Endothelial cell of umbilical vein (primary cell): Measurements from ENCODE around the gene SLF1. TPM values are rescaled to one million over a fixed set of nuclear protein-coding genes. Genes with fewer than 3 reads are reported as not detected.

ENCODE experiments used
- BruUV-seq: library from RNA; stranded (reverse); fragments of 400-500 nt; replicated peaks from 2 replicates; lab custom pipeline; 2021; lab: Mats Ljungman, UMichigan
- CTCF ChIA-PET: fragments of 300-600, 350-600 bp; sonication (Branson Sonifier 250); formaldehyde crosslinking; loops from one replicate; lab custom pipeline; 2021; ENCODE audit warnings: antibody characterized with exemption, inconsistent platforms; lab: Charles Lee
- POLR2A ChIA-PET: fragments of 300-600, 350-600 bp; sonication (Branson Sonifier 250); formaldehyde crosslinking; loops from one replicate; lab custom pipeline; 2021; ENCODE audit warnings: antibody characterized with exemption, inconsistent platforms; lab: Charles Lee
- DNase-seq: peaks from one replicate; pipeline ENCODE4 v3.0.0-alpha.2; 2011; ENCODE audit warnings: low read depth, low spot score
- FAIRE-seq: peaks from 2 replicates; lab custom pipeline; 2011; peaks lifted over from hg19 to GRCh38; lab: Jason Lieb, UNC
- H2AFZ ChIP-seq: 2 replicates; pipeline ENCODE4 v1.6.0; 2012; ENCODE audit warnings: low read depth, low read length, control low read depth, inconsistent platforms
- H3K27ac ChIP-seq: 2 replicates; pipeline ENCODE4 v1.5.1; 2011; ENCODE audit warnings: low read depth, mild to moderate bottlenecking, control low read depth, low read length, moderate library complexity; ENCODE audit not compliant: insufficient read depth
- H3K27me3 ChIP-seq, 2 experiments: 2 replicates each; pipeline versions ENCODE4 v1.6.0 to v1.6.1; 2011; ENCODE audit warnings: low read length in 2 of 2, mixed read lengths in 1 of 2; ENCODE audit not compliant: control insufficient read depth in 2 of 2, insufficient read depth in 2 of 2
- H3K36me3 ChIP-seq, 2 experiments: 2 replicates in 1 of 2; 3 replicates in 1 of 2; pipeline ENCODE4 v1.5.1; 2011; ENCODE audit warnings: low read length in 2 of 2, mild to moderate bottlenecking in 1 of 2, moderate library complexity in 1 of 2; ENCODE audit not compliant: control insufficient read depth in 2 of 2, insufficient read depth in 2 of 2; ENCODE audit errors: extremely low read depth in 1 of 2
- H3K4me1 ChIP-seq: 3 replicates; pipeline ENCODE4 v1.5.1; 2011; ENCODE audit warnings: mild to moderate bottlenecking, low read length; ENCODE audit not compliant: control insufficient read depth, insufficient read depth; ENCODE audit errors: extremely low read depth
- H3K4me2 ChIP-seq: 2 replicates; pipeline ENCODE4 v1.6.1; 2011; ENCODE audit warnings: low read length, control low read depth, mixed read lengths; ENCODE audit not compliant: insufficient read depth
- H3K4me3 ChIP-seq, 3 experiments: fragments of 200-600 bp in 1 of 3; sonication (generic), shearing (Covaris generic) in 1 of 3; replicated peaks in 1 of 3; 2 replicates each; pipeline ENCODE4 v1.5.1; 2011 to 2016; ENCODE audit warnings: control low read depth in 3 of 3, low read length in 3 of 3, mild to moderate bottlenecking in 2 of 3, inconsistent platforms in 1 of 3, low read depth in 1 of 3, moderate library complexity in 1 of 3; ENCODE audit not compliant: insufficient read depth in 1 of 3
- H3K79me2 ChIP-seq: 2 replicates; pipeline ENCODE4 v1.6.0; 2012; ENCODE audit warnings: low read length, inconsistent platforms; ENCODE audit not compliant: control insufficient read depth, insufficient read depth
- H3K9ac ChIP-seq: replicated peaks from 2 replicates; pipeline ENCODE3; 2011; ENCODE audit warnings: low read length, control low read depth; ENCODE audit not compliant: insufficient read depth; ENCODE audit errors: extremely low read depth
- H3K9me1 ChIP-seq: replicated peaks from 3 replicates; pipeline ENCODE4 v1.6.0; 2011; ENCODE audit warnings: mild to moderate bottlenecking, low read length; ENCODE audit not compliant: control insufficient read depth, insufficient read depth; ENCODE audit errors: extremely low read depth
- H3K9me3 ChIP-seq: replicated peaks from 2 replicates; pipeline ENCODE4 v1.5.1; 2012; ENCODE audit warnings: low read length, inconsistent platforms; ENCODE audit not compliant: control insufficient read depth, insufficient read depth
- H4K20me1 ChIP-seq: replicated peaks from 2 replicates; pipeline ENCODE3; 2011; ENCODE audit warnings: mild to moderate bottlenecking, low read length; ENCODE audit not compliant: control insufficient read depth, insufficient read depth; ENCODE audit errors: extremely low read depth
- CTCF ChIP-seq, 2 donors: IDR thresholded peaks; 1 replicate in 1 of 2; 2 replicates in 1 of 2; pipeline ENCODE4 v1.5.1; 2011; ENCODE audit warnings: low read length in 2 of 2, mild to moderate bottlenecking in 2 of 2, moderate library complexity in 2 of 2, control low read depth in 1 of 2, inconsistent platforms in 1 of 2, low read depth in 1 of 2; ENCODE audit not compliant: insufficient read depth in 1 of 2; ENCODE audit errors: extremely low read depth in 1 of 2
- FOS ChIP-seq: IDR thresholded peaks from 2 replicates; pipeline ENCODE4 v1.6.1; 2011; ENCODE audit warnings: mild to moderate bottlenecking, low read length, moderate library complexity, borderline replicate concordance; ENCODE audit not compliant: insufficient read depth
- GATA2 ChIP-seq: IDR thresholded peaks from 2 replicates; pipeline ENCODE4 v1.7.0; 2011; ENCODE audit warnings: low read depth, mild to moderate bottlenecking, moderate library complexity, mixed read lengths, low read length; ENCODE audit not compliant: insufficient read length, insufficient read depth
- MAX ChIP-seq: IDR thresholded peaks from 2 replicates; pipeline ENCODE4 v1.6.1; 2011; ENCODE audit not compliant: insufficient read depth, insufficient read length
- MYC ChIP-seq: IDR thresholded peaks from one replicate; pipeline ENCODE4 v1.6.1; 2011; ENCODE audit warnings: mild to moderate bottlenecking, low read depth, low read length
- POLR2AphosphoS5 ChIP-seq: IDR thresholded peaks from 2 replicates; pipeline ENCODE4 v1.6.1; 2012; ENCODE audit warnings: low read depth, mild to moderate bottlenecking, control low read depth, low read length, moderate library complexity; ENCODE audit not compliant: insufficient read depth
- dilution Hi-C: fragments of 300-500 bp; cut with MboI; formaldehyde crosslinking; loops from one replicate; pipeline ENCODE4 v1.15.0; 2019; ENCODE audit warnings: low sequenced_read_pairs; ENCODE audit not compliant: extremely low pct_ligation_motif_present
- intact Hi-C: fragments of 100-400 bp; cut with micrococcal nuclease; formaldehyde crosslinking; loops from one replicate; pipeline ENCODE4 v1.10.0; 2022
- polyA plus RNA-seq, 4 experiments: library from polyadenylated mRNA; depleted of rRNA in 3 of 4; stranded (reverse) in 3 of 4; unstranded in 1 of 4; fragments of >200 nt; gene quantifications; 2 replicates each; pipeline versions ENCODE4 v1.2.1 to v1.2.3, GENCODE V29; 2011 to 2012; ENCODE audit warnings: missing spikeins in 1 of 4
- total RNA-seq: library from RNA; stranded (reverse); gene quantifications from 2 replicates; pipeline ENCODE4 v1.2.3, GENCODE V29; 2021

The SLF1 gene
- total and polyA plus RNA-seq, 2 donors (not counting 3 experiments of a cell fraction or from before 2014, with no cell fraction given): 1.4 to 8.5 TPM

GRCh38 chr5:94675965-94676618 is 57.6 kb downstream of the SLF1 start:
- no peak overlapping the region for H2AFZ ChIP-seq
- ChIA-PET POLR2A (no interaction called here), CTCF (interaction anchor here (0.8 to 2.1 kb wide), 2 partner anchors 17 to 62 kb away, joined by 3 to 7 read pairs; no protein-coding TSS in a partner anchor)
- H3K4me2 ChIP-seq: no peak overlapping the region
- peaks cover 5% of the 10 kb centered on the region for H3K4me1 ChIP-seq
- TF ChIP-seq CTCF (IDR thresholded peaks at IDR 0.05; ENCODE audit: extremely low read depth in 1 of 2, insufficient read depth in 1 of 2, low read depth in 1 of 2, low read length in 2 of 2): no peak
- TF ChIP-seq FOS: no peak
- no peak for TF ChIP-seq POLR2AphosphoS5
- no peak for TF ChIP-seq GATA2
- TF ChIP-seq MYC: no peak
- TF ChIP-seq MAX: no peak
- intact Hi-C loops (loop anchor here (1.0 kb wide), 1 partner anchor 10 kb away; no protein-coding TSS in a partner anchor), dilution Hi-C loops (no loop called here)
- H3K36me3 ChIP-seq: no peaks in the 10 kb centered on the region
- H3K4me3 ChIP-seq: no peak overlapping the region
- no peaks in the 10 kb centered on the region for H3K9me1 ChIP-seq
- no TSS peak for BruUV-seq
- H3K27ac ChIP-seq: no peak overlapping the region
- no peak overlapping the region for H3K9ac ChIP-seq
- H3K27me3 ChIP-seq: no peaks in the 10 kb centered on the region
- H3K79me2 ChIP-seq: no peaks in the 10 kb centered on the region
- DNase-seq: no peak
- no peaks in the 10 kb centered on the region for H4K20me1 ChIP-seq
- FAIRE-seq: no peak
- H3K9me3 ChIP-seq: no peaks in the 10 kb centered on the region
